ENCODE data around the gene AARS2.

The AARS2 gene

GRCh38 chr6:44303842-44304241 lies 9.3 kb downstream of the AARS2 start:
- TF ChIP-seq CTCF (IDR thresholded peaks at IDR 0.05; ENCODE audit: extremely low read depth, insufficient read depth, missing control alignments) = no peak
- in situ Hi-C loops (cut with MboI; ENCODE audit: low pct_unique_long_range_greater_than_20kb, low sequenced_read_pairs, unreplicated experiment) = no loop called here
- no peak for DNase-seq (ENCODE audit: low spot score)

DNA sequence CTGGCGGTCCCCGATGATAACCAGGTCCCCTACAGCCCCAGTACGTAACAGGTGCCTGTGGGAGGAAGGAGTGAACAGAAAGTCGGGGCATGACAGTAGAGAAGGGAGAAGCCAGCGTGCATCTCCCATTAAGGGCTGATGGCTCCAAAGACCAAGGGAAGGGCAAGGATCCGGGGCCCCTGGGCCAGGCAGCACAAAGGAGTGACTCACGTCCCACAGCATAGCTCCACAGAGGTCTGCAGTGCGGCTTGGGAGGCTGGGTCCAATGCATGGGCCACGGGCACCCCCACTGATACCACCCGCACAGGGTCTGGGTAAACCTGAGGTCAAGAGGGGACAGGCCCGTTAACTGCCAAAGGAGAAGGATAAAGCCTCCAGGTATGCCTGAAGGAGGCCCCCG lies 10.3 kb downstream of the AARS2 start:
- no peak for TF ChIP-seq CTCF (IDR thresholded peaks at IDR 0.05; ENCODE audit: extremely low read depth, insufficient read depth, missing control alignments)
- no peak for DNase-seq (ENCODE audit: low spot score)
- in situ Hi-C loops (cut with MboI; ENCODE audit: low pct_unique_long_range_greater_than_20kb, low sequenced_read_pairs, unreplicated experiment) = no loop called here

GRCh38 chr6:44301782-44302564 lies 11.2 kb downstream of the AARS2 start:
- no peak for TF ChIP-seq CTCF (IDR thresholded peaks at IDR 0.05; ENCODE audit: extremely low read depth, insufficient read depth, missing control alignments)

GRCh38 chr6:44301106-44301505 lies 12.0 kb downstream of the AARS2 start:
- no peak for DNase-seq (ENCODE audit: low spot score)
- in situ Hi-C loops (cut with MboI; ENCODE audit: low pct_unique_long_range_greater_than_20kb, low sequenced_read_pairs, unreplicated experiment) = no loop called here
- TF ChIP-seq CTCF (IDR thresholded peaks at IDR 0.05; ENCODE audit: extremely low read depth, insufficient read depth, missing control alignments) = no peak

More at GRCh38 chr6:44301782-44302564, 11.2 kb downstream of the AARS2 start:
- in situ Hi-C loops (cut with MboI; ENCODE audit: low pct_unique_long_range_greater_than_20kb, low sequenced_read_pairs, unreplicated experiment) = no loop called here
- DNase-seq (ENCODE audit: low spot score) = no peak

GRCh38 chr6:44300292-44300823 lies 12.8 kb downstream of the AARS2 start:
- no peak for DNase-seq (ENCODE audit: low spot score)
- in situ Hi-C loops (cut with MboI; ENCODE audit: low pct_unique_long_range_greater_than_20kb, low sequenced_read_pairs, unreplicated experiment) = no loop called here
- no peak for TF ChIP-seq CTCF (IDR thresholded peaks at IDR 0.05; ENCODE audit: extremely low read depth, insufficient read depth, missing control alignments)

GRCh38 chr6:44298864-44299263 lies 14.3 kb downstream of the AARS2 start:
- no peak for TF ChIP-seq CTCF (IDR thresholded peaks at IDR 0.05; ENCODE audit: extremely low read depth, insufficient read depth, missing control alignments)
- no peak for DNase-seq (ENCODE audit: low spot score)
- in situ Hi-C loops (cut with MboI; ENCODE audit: low pct_unique_long_range_greater_than_20kb, low sequenced_read_pairs, unreplicated experiment) = no loop called here

Data from GM13977 (cell line).